Measurements from ENCODE around the gene CPED1.

GRCh38 chr7:121182902-121183301 is 194.4 kb downstream of the CPED1 start:
- TF ChIP-seq CTCF (IDR thresholded peaks at IDR 0.05) = no peak
- no peak for TF ChIP-seq POLR2A (IDR thresholded peaks at IDR 0.05)
